H9 (cell line): ENCODE measurements around the gene CLEC1B. TPM values are rescaled to one million over a fixed set of nuclear protein-coding genes. Genes with fewer than 3 reads are reported as not detected.

ENCODE experiments used
- DNase-seq: peaks from one replicate; pipeline ENCODE4 v3.0.0-alpha.2; 2017
- H2AFZ ChIP-seq: one replicate; pipeline ENCODE4 v1.6.1; 2013; ENCODE audit warnings: mild to moderate bottlenecking, low read length, control low read depth, moderate library complexity
- H2AK5ac ChIP-seq: 2 replicates; pipeline ENCODE4 v1.6.1; 2013; ENCODE audit warnings: low read length, control low read depth, mixed read lengths; ENCODE audit not compliant: insufficient read length
- H2BK120ac ChIP-seq: one replicate; pipeline ENCODE4 v1.6.1; 2013; ENCODE audit warnings: low read depth, mild to moderate bottlenecking, low read length, control low read depth, inconsistent platforms; ENCODE audit not compliant: poor library complexity, severe bottlenecking
- H2BK12ac ChIP-seq: 2 replicates; pipeline ENCODE4 v1.6.1; 2013; ENCODE audit warnings: low read length, control low read depth, mixed read lengths, low read depth; ENCODE audit not compliant: insufficient read length
- H2BK15ac ChIP-seq: 2 replicates; pipeline ENCODE4 v1.6.1; 2013; ENCODE audit warnings: low read depth, low read length, control low read depth
- H2BK20ac ChIP-seq: one replicate; pipeline ENCODE4 v1.6.1; 2013; ENCODE audit warnings: low read depth, mild to moderate bottlenecking, low read length, control low read depth, inconsistent platforms; ENCODE audit not compliant: poor library complexity, severe bottlenecking
- H2BK5ac ChIP-seq: 2 replicates; pipeline ENCODE4 v1.6.1; 2013; ENCODE audit warnings: low read length, control low read depth, mixed read lengths; ENCODE audit not compliant: insufficient read length
- H3K14ac ChIP-seq: 2 replicates; pipeline ENCODE4 v1.6.1; 2013; ENCODE audit warnings: low read length, control low read depth; ENCODE audit not compliant: insufficient read depth
- H3K18ac ChIP-seq: 2 replicates; pipeline ENCODE4 v1.6.1; 2013; ENCODE audit warnings: low read depth, mild to moderate bottlenecking, mixed read lengths, low read length, control low read depth; ENCODE audit not compliant: insufficient read length
- H3K23ac ChIP-seq: 2 replicates; pipeline ENCODE4 v1.6.1; 2013; ENCODE audit warnings: low read length, control low read depth, mixed read lengths, low read depth; ENCODE audit not compliant: insufficient read length
- H3K23me2 ChIP-seq: 2 replicates; pipeline ENCODE4 v1.6.1; 2013; ENCODE audit warnings: low read depth, mild to moderate bottlenecking, mixed read lengths, low read length, control low read depth; ENCODE audit not compliant: insufficient read length, poor library complexity, severe bottlenecking
- H3K27ac ChIP-seq: 2 replicates; pipeline ENCODE4 v1.5.1; 2013; ENCODE audit warnings: low read length, control low read depth, mixed read lengths, low read depth; ENCODE audit not compliant: insufficient read length
- H3K27me3 ChIP-seq: 2 replicates; pipeline ENCODE4 v1.6.1; 2013; ENCODE audit warnings: low read length, control low read depth, inconsistent platforms; ENCODE audit not compliant: insufficient read depth
- H3K4ac ChIP-seq: 2 replicates; pipeline ENCODE4 v1.6.1; 2013; ENCODE audit warnings: low read depth, mild to moderate bottlenecking, control low read depth, inconsistent platforms, low read length, moderate library complexity
- H3K4me1 ChIP-seq: 2 replicates; pipeline ENCODE4 v1.6.1; 2013; ENCODE audit warnings: low read length, control low read depth, inconsistent platforms; ENCODE audit not compliant: insufficient read depth
- H3K4me2 ChIP-seq: 2 replicates; pipeline ENCODE4 v1.6.1; 2013; ENCODE audit warnings: low read length, control low read depth, mixed read lengths; ENCODE audit not compliant: insufficient read length, insufficient read depth
- H3K56ac ChIP-seq: 2 replicates; pipeline ENCODE4 v1.6.1; 2013; ENCODE audit warnings: low read depth, mild to moderate bottlenecking, mixed read lengths, low read length, control low read depth; ENCODE audit not compliant: insufficient read length
- H3K79me1 ChIP-seq: 2 replicates; pipeline ENCODE4 v1.6.1; 2013; ENCODE audit warnings: low read depth, mild to moderate bottlenecking, moderate library complexity, low read length, control low read depth, inconsistent platforms; ENCODE audit not compliant: insufficient read depth, poor library complexity, severe bottlenecking
- H3K79me2 ChIP-seq: 2 replicates; pipeline ENCODE4 v1.6.1; 2013; ENCODE audit warnings: low read length, control low read depth, inconsistent platforms; ENCODE audit not compliant: insufficient read depth
- H3K9ac ChIP-seq: 2 replicates; pipeline ENCODE4 v1.6.1; 2013; ENCODE audit warnings: low read length, control low read depth, mixed read lengths; ENCODE audit not compliant: insufficient read length; ENCODE audit errors: extremely low read depth
- H3K9me3 ChIP-seq: one replicate; pipeline ENCODE4 v1.6.1; 2013; ENCODE audit warnings: low read depth, low read length, inconsistent platforms; ENCODE audit not compliant: control insufficient read depth
- H3T11ph ChIP-seq: one replicate; pipeline ENCODE4 v1.6.1; 2013; ENCODE audit warnings: mild to moderate bottlenecking, low read length, control low read depth, inconsistent platforms
- H4K20me1 ChIP-seq: one replicate; pipeline ENCODE4 v1.6.1; 2013; ENCODE audit not compliant: control insufficient read depth, insufficient read length, insufficient read depth
- H4K5ac ChIP-seq: 2 replicates; pipeline ENCODE4 v1.6.1; 2013; ENCODE audit warnings: low read depth, mild to moderate bottlenecking, mixed read lengths, low read length, control low read depth; ENCODE audit not compliant: insufficient read length
- H4K8ac ChIP-seq: replicated peaks from 2 replicates; pipeline ENCODE4 v1.6.1; 2013; ENCODE audit warnings: low read length, control low read depth, mixed read lengths, low read depth; ENCODE audit not compliant: insufficient read length
- H4K91ac ChIP-seq: 2 replicates; pipeline ENCODE4 v1.6.1; 2013; ENCODE audit warnings: low read depth, mild to moderate bottlenecking, moderate library complexity, mixed read lengths, low read length, control low read depth; ENCODE audit not compliant: insufficient read length
- H3K27ac Mint-ChIP-seq, 3 experiments: 2 replicates in 2 of 3; 3 replicates in 1 of 3; pipeline ENCODE4 v1.8.0; 2020 to 2021; ENCODE audit warnings: mixed read lengths in 3 of 3, mild to moderate bottlenecking in 1 of 3, moderate library complexity in 1 of 3
- H3K27me3 Mint-ChIP-seq: 2 replicates; pipeline ENCODE4 v1.8.0; 2021; ENCODE audit warnings: low read depth, mild to moderate bottlenecking, moderate library complexity, mixed read lengths
- H3K36me3 Mint-ChIP-seq, 3 experiments: 2 replicates in 2 of 3; 3 replicates in 1 of 3; pipeline ENCODE4 v1.8.0; 2020 to 2021; ENCODE audit warnings: low read depth in 3 of 3, mixed read lengths in 3 of 3; ENCODE audit not compliant: insufficient read depth in 1 of 3
- H3K4me1 Mint-ChIP-seq, 2 experiments: 2 replicates each; pipeline ENCODE4 v1.8.0; 2020; ENCODE audit warnings: mixed read lengths in 2 of 2
- H3K4me3 Mint-ChIP-seq, 2 experiments: 2 replicates in 1 of 2; 3 replicates in 1 of 2; pipeline ENCODE4 v1.8.0; 2020 to 2021; ENCODE audit warnings: mild to moderate bottlenecking in 2 of 2, mixed read lengths in 2 of 2, moderate library complexity in 1 of 2
- H3K9me3 Mint-ChIP-seq, 2 experiments: 2 replicates in 1 of 2; 3 replicates in 1 of 2; pipeline ENCODE4 v1.8.0; 2020; ENCODE audit warnings: mild to moderate bottlenecking in 2 of 2, mixed read lengths in 2 of 2, moderate library complexity in 1 of 2
- WGBS: extraction: QIAGEN DNeasy Blood & Tissue Kit; methylation state at CpG from one replicate; pipeline ENCODE4 v1.1.7; 2013; ENCODE audit warnings: missing lambda C conversion rate, low lambda C conversion rate, mixed read lengths; ENCODE audit not compliant: insufficient read length; ENCODE audit errors: extremely low coverage; 5-methylcytosine and 5-hydroxymethylcytosine counted together
- total RNA-seq: library from RNA; stranded (reverse); gene quantifications from 2 replicates; pipeline ENCODE4 v1.2.1, GENCODE V29; 2021
- TF ChIP-seq, protein P1 (sequence below): fragments of 200-600 bp; sonication (generic); conservative IDR thresholded peaks from 3 replicates; pipeline ENCODE4 v1.8.0; 2021; ENCODE audit warnings: antibody characterized with exemption, mild to moderate bottlenecking

Gene CLEC1B
- total RNA-seq, 1 experiment from 2014 or later: not detected

- Histone ChIP-seq H2AFZ (no peak overlapping the region), H3K4me2 (no peak overlapping the region), H3K4me1 (no peaks in the 10 kb centered on the region; the same call in 1 of the 2 replicates), H4K20me1 (no peaks in the 10 kb centered on the region), H3K27me3 (no peaks in the 10 kb centered on the region), H2BK12ac (no peak overlapping the region), H3K23ac (no peak overlapping the region), H2AK5ac (no peak overlapping the region), H2BK15ac (no peak overlapping the region), H3K56ac (no peak overlapping the region), H3K4ac (no peak overlapping the region), H2BK20ac (no peak overlapping the region), H2BK120ac (no peak overlapping the region), H3K9ac (no peak overlapping the region), H3K18ac (no peak overlapping the region), H4K8ac (no peak overlapping the region), H3K23me2 (no peaks in the 10 kb centered on the region), H3K79me1 (no peaks in the 10 kb centered on the region), H3K79me2 (no peaks in the 10 kb centered on the region), H4K5ac (no peak overlapping the region), H3K14ac (no peak overlapping the region), H4K91ac (no peak overlapping the region), H2BK5ac (no peak overlapping the region), H3T11ph (no peak overlapping the region), H3K27ac (no peak overlapping the region), H3K9me3 (no peaks in the 10 kb centered on the region)
- TF ChIP-seq, protein P1, sequence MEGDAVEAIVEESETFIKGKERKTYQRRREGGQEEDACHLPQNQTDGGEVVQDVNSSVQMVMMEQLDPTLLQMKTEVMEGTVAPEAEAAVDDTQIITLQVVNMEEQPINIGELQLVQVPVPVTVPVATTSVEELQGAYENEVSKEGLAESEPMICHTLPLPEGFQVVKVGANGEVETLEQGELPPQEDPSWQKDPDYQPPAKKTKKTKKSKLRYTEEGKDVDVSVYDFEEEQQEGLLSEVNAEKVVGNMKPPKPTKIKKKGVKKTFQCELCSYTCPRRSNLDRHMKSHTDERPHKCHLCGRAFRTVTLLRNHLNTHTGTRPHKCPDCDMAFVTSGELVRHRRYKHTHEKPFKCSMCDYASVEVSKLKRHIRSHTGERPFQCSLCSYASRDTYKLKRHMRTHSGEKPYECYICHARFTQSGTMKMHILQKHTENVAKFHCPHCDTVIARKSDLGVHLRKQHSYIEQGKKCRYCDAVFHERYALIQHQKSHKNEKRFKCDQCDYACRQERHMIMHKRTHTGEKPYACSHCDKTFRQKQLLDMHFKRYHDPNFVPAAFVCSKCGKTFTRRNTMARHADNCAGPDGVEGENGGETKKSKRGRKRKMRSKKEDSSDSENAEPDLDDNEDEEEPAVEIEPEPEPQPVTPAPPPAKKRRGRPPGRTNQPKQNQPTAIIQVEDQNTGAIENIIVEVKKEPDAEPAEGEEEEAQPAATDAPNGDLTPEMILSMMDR: no peak
- Mint-ChIP-seq H3K36me3 (peaks cover 2 to 7% (median 2%) of the 10 kb centered on the region in 3 experiments), H3K4me1 (peaks cover 9% of the 10 kb centered on the region in 2 experiments), H3K27me3 (no peaks in the 10 kb centered on the region), H3K4me3 (no peak overlapping the region), H3K27ac (no peak overlapping the region), H3K9me3 (peaks cover 2 to 7% of the 10 kb centered on the region in 2 experiments)
- no CpG with 5 or more reads among the region's 3 CpGs for WGBS
- DNase-seq: no peak
These were observed 37.0 kb downstream of the CLEC1B start for GRCh38 chr12:9961901-9962300.
